Esophagus muscularis mucosa (tissue), 4 donors: ENCODE data around the gene CDKL2.

Source experiments
- CTCF ChIP-seq, 3 experiments: fragments of 200-600 bp in 2 of 3; fragments of 450-650 bp in 1 of 3; sonication (generic) in 2 of 3; IDR thresholded peaks; one replicate each; pipeline ENCODE4 v1.5.1; 2017 to 2019; ENCODE audit warnings: antibody characterized with exemption in 3 of 3, mild to moderate bottlenecking in 2 of 3, moderate library complexity in 1 of 3
- EP300 ChIP-seq: sonication (generic); formaldehyde crosslinking; IDR thresholded peaks from one replicate; pipeline ENCODE4 v1.6.1; 2017; ENCODE audit warnings: antibody characterized with exemption
- POLR2AphosphoS5 ChIP-seq, 2 donors: sonication (generic); formaldehyde crosslinking; IDR thresholded peaks; one replicate each; pipeline ENCODE4 v1.6.1; 2017; ENCODE audit warnings: antibody characterized with exemption in 2 of 2

GRCh38 chr4:75565481-75565880 is 64.8 kb downstream of the CDKL2 start:
- no peak for TF ChIP-seq CTCF (IDR thresholded peaks at IDR 0.05)
- no peak for TF ChIP-seq POLR2AphosphoS5 (IDR thresholded peaks at IDR 0.05)
- TF ChIP-seq EP300 = no peak
